ENCODE measurements around the gene DIDO1.

The DIDO1 gene

DNA sequence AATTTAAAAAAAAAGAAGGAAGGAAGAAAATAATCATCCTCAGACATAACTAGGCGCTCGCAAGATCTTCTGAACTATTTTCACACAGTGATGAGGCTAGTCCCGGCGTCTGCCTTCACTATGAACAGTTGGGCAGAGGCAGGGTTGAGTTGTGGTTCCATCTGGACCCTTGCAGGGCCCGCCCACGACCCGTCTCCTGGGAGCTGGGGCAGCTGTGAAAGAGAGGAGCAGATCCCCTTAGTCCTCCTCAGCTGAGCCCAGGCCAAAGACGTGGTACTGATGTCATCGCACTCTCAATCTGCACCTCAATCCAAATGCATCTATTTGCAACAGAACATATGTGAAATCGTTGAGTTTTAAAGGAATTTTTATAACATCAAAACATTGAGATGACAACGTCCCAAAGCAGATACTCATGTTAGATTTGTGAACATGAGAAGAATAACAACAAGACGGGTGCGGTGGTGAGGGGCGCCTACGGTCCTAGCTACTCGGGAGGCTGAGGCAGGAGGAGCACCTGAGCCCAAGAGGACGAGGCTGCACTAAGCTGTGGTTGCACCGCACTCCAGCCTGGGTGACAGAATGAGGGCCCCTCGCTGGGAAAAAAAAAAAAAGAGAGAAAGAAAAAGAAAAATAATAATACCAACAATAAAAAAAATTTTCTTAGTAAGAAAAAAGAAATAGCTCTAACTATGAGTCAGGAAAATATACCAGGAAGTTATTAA is 80.0 kb downstream of the DIDO1 start:
- DNase-seq = no peak

GRCh38 chr20:62845416-62846160 is 80.7 kb downstream of the DIDO1 start:
- no peak for DNase-seq

GRCh38 chr20:62844182-62844581 is 82.1 kb downstream of the DIDO1 start:
- DNase-seq = no peak

DNA sequence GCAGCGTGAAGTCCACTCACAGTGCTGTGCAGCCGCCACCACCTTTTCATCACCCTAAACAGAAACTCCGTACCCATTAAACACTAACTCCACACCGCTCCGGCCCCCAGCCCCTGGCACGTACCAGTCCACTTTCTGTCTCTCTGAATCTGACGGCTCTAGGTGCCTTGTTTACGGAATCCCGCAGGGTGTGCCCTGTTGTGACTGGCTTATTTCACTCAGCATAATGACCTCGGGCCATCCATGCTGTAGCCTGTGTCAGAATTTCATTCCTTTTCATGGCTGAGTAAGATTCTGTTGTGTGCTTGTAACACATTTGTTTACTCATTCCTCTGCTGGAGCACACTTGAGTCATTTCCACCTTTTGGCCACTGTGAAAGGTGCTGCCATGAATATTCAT is 82.6 kb downstream of the DIDO1 start:
- DNase-seq = no peak

DNA sequence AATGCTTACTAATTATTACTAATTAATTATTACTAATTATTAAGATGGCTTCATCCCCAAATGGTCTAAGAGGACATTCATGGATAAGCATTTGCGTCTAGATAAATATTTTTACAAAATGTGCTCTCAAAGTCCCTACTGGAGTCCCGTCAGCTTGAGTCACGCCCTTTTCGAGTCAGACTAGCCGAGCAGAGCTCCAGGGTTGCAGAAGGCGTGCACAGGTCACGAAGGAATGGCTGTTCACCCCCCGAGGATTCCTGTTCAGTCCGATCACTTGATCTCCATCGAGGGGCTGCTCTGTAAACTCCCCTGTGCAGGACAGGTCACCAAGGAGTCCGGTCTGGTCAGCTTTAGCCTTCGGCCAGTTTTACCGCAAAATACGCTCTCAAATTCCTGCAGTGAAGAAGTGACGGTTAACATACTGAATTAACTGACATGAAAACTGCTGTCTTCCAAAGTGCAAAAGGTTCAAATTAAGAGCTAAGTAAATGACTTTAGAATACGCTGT is 84.5 kb downstream of the DIDO1 start:
- DNase-seq = no peak

GRCh38 chr20:62840244-62841197 is 85.8 kb downstream of the DIDO1 start:
- no peak for DNase-seq

- DNase-seq = no peak
These were observed 86.5 kb downstream of the DIDO1 start for GRCh38 chr20:62839816-62840215.

DNA sequence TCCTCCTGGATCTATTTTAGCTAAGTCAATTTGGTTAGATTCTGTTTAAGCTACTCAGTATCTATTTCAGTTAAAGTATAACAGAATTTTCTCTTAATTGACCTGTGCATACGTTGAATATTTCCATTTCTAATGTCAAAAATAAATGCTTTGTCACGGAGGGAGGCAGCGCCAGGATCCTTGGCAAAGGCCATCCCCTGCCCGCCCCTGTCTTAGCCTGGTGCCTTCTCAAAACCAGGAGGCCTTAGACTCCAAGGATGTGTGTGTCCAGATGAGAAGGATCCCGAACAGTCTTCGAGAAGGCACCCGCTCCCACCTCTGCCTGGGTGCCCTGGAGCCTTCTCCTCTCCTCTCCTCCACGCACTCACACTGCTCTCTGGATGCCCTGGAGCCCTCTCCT is 87.0 kb downstream of the DIDO1 start:
- DNase-seq = no peak

DNA sequence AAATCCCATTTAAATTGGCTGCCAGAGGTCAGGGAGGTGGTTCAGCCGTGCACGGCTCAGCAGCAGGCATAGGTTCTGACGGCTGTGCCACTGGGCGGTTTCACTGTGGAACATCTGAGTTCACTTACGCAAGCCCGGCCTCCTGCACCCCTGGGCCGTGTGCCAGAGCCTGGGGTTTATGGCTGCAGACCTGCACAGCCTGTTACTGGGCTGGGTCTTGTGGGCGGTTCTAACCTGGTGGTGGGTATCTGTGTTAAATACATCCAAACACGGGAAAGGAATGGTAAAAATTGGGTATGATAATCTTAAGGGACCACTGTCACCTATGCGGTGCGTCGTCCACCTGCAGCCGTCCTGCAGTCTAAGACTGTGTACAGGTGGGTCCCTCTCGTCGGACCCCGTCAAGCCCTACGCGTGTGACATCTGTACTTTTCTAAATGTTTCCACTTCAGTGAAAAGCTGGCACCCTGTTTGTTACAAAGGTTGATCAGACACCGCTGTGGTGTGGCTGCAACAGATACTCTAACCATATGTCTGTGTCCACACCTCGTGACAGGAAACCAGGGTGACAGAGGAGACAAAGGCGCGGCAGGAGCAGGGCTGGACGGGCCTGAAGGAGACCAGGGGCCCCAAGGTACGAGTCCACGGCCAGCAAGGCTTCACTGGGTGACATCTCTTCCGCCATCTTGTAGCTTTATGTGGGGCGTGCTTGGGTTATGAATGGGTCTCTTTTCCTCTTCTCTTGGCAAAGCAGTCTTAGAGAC is 88.0 kb downstream of the DIDO1 start:
- no peak for DNase-seq

- no peak for DNase-seq
These were observed 88.5 kb downstream of the DIDO1 start for GRCh38 chr20:62837790-62838127.

DNA sequence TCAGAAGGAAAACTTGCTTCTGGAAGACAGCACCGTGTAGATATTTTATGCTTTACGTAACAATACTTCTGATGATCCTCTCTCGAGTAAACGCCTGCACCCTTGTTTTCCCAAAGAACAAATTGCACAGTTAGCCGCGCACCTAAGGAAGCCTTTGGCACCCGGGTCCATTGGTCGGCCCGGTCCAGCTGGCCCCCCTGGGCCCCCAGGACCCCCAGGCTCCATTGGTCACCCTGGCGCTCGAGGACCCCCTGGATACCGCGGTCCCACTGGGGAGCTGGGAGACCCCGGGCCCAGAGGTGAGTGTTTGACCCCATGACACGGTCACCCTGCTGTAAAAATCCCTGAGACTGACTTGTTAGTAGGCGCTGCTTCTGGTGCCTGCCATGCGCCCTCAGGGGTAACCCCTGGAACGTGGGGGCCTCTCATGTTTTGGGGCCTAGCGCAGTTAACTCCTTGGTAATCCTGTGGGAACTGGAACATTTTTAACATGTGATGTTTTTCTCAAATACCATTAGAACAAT is 89.3 kb downstream of the DIDO1 start:
- DNase-seq = no peak

DNA sequence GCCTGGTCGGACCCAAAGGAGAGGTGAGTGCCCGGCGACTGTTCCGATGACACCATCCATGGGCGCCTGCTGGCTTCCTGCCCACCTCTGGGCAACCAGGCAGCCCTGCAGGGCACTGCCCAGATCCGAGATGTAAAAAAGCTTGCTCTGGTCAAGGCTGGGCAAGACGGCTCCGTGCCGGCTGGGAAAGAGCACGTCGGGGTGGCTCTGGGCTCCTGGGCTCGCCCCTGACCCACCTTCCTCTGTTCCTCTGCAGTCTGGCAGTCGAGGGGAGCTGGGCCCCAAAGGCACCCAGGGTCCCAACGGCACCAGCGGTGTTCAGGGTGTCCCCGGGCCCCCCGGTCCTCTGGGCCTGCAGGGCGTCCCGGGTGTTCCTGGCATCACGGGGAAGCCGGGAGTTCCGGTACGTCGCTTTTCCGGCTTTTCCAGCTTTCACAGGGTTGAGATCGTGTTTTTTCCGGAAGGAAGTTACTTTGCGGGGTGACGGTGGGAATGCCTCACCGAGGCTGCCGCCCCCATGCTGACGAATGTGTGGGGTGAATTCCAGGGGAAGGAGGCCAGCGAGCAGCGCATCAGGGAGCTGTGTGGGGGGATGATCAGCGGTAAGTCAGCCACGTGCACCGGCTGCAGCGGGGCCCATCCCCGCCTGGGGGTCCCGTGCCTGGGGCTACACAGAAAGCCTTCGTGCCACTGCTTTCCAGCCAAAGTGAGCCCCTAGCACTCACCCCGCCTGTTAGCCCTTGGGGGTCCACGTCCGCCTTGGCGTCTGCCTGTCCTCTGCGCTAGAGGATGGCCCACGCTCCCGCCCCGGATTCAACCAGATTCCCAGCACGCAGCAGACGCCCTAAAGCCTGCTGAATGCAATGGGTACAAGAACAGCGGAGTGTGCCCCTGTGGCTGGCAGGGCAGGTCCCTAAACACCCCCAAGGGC is 90.1 kb downstream of the DIDO1 start:
- DNase-seq = no peak

- no peak for DNase-seq
These were observed 91.2 kb downstream of the DIDO1 start for GRCh38 chr20:62834967-62835730.

GRCh38 chr20:62832951-62833391 is 93.3 kb downstream of the DIDO1 start:
- no peak for DNase-seq

DNA sequence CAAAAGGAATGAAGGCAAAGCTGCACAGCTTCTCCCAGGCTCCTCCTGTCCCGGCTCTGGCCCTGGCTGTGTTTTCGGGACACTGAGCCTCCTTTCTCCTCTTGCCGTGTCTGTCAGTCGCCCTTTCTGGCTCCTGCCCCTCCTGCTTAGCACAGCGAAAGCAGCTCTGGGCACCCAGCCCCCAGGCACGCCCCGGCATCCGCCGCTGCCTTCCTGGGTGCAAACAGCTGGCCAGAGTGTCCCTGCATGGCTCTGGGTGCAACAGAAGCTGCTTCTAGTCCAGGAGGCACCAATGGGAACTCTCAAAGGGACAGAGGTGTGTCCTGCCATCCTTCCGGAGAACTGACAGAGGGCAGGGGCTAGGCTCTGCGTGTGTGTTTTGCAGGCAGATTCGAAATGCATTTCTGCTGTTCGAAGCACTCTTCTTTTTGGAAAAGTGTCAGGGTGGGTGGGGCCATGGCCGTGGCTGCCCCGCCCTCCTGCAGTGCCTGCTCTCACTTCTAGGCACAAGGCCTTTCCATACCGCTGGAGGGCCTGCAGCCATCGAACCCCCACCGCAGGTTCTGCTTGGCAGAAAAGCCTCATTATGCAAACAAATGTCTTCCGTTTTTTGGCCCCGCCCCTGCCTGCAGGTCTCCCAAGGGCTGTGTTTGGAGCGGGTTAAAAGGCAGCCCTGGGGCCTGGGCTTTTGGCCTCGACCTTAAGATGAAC is 93.9 kb downstream of the DIDO1 start:
- peak; percentile 89 to 97 for DNase-seq

- DNase-seq = no peak
These were observed 94.5 kb downstream of the DIDO1 start for GRCh38 chr20:62831854-62832211.

GRCh38 chr20:62831361-62831788 is 94.9 kb downstream of the DIDO1 start:
- DNase-seq = no peak

- no peak for DNase-seq
These were observed 95.5 kb downstream of the DIDO1 start for GRCh38 chr20:62830821-62831220.

GRCh38 chr20:62830251-62830650 is 96.1 kb downstream of the DIDO1 start:
- DNase-seq = no peak
